Aorta (tissue), 5 donors: ENCODE data around the gene ZNF841. TPM values are rescaled to one million over a fixed set of nuclear protein-coding genes. Genes with fewer than 3 reads are reported as not detected.

Experiments used
- ATAC-seq: fragments of 200-7000 bp; cut with Tn5 transposase; one replicate; pipeline ENCODE4 v1.9.1; 2022; ENCODE audit warnings: moderate library complexity; ENCODE audit not compliant: low FRiP score
- DNase-seq, 2 donors: peaks; one replicate each; pipeline ENCODE4 v3.0.0-alpha.2; 2020
- H3K27ac ChIP-seq, 2 donors: one replicate each; pipeline ENCODE4 v1.5.1; 2013; ENCODE audit warnings: low read length in 2 of 2, mild to moderate bottlenecking in 2 of 2, moderate library complexity in 2 of 2, control low read depth in 1 of 2, inconsistent platforms in 1 of 2, low read depth in 1 of 2
- H3K27me3 ChIP-seq, 2 donors: one replicate each; pipeline ENCODE4 v1.6.1; 2013; ENCODE audit warnings: control low read depth in 1 of 2, low read length in 1 of 2, mild to moderate bottlenecking in 1 of 2, moderate library complexity in 1 of 2; ENCODE audit not compliant: insufficient read depth in 2 of 2, control insufficient read depth in 1 of 2
- H3K36me3 ChIP-seq, 2 donors: one replicate each; pipeline ENCODE4 v1.6.1; 2013; ENCODE audit warnings: control low read depth in 1 of 2, low read length in 1 of 2, mild to moderate bottlenecking in 1 of 2; ENCODE audit not compliant: insufficient read depth in 2 of 2, control insufficient read depth in 1 of 2
- H3K4me1 ChIP-seq, 2 donors: one replicate each; pipeline ENCODE4 v1.6.1; 2013; ENCODE audit warnings: low read length in 2 of 2, control low read depth in 1 of 2, mild to moderate bottlenecking in 1 of 2, moderate library complexity in 1 of 2; ENCODE audit not compliant: insufficient read depth in 2 of 2, control insufficient read depth in 1 of 2
- H3K4me3 ChIP-seq, 2 donors: one replicate each; pipeline ENCODE4 v1.5.1; 2013; ENCODE audit warnings: low read length in 2 of 2, control low read depth in 1 of 2, mild to moderate bottlenecking in 1 of 2
- H3K9me3 ChIP-seq: one replicate; pipeline ENCODE4 v1.6.1; 2013; ENCODE audit warnings: mild to moderate bottlenecking, low read length; ENCODE audit not compliant: control insufficient read depth
- WGBS, 2 donors: extraction: QIAGEN DNeasy Blood & Tissue Kit; methylation state at CpG; one replicate each; pipeline ENCODE4 v1.1.7; 2013; 5-methylcytosine and 5-hydroxymethylcytosine counted together
- intact Hi-C, 2 donors: fragments of 100-400 bp; cut with DNase I; formaldehyde crosslinking; loops; one replicate each; pipeline versions ENCODE4 v1.14.2 to v1.15.0; 2022
- long read RNA-seq, 2 donors: library from polyadenylated mRNA; unstranded; transcript quantifications; one replicate each; pipeline ENCODE4 v2.0.0, GENCODE V29; 2020 to 2021
- polyA plus RNA-seq, 2 donors: library from polyadenylated mRNA; stranded (reverse); fragments of 200-250 nt; gene quantifications; one replicate each; pipeline ENCODE4 v1.2.3, GENCODE V29; 2013
- total RNA-seq, 2 donors: library from RNA; stranded (reverse); fragmentation: NEBNext Ultra II Directional; extraction: Animal tissue kit (Norgen Biotek cat#: 25700); gene quantifications; one replicate each; pipeline ENCODE4 v1.2.1, GENCODE V29; 2021
- donor health status: healthy with polysubstance abuse.
- donor health status: Bipolar disorder and iron deficiency.
- donor health status: DM: no; HTN: no; CAD: no.
- donor health status: DM: no; HTN: no; CAD: no.
- donor health status: DM: yes; HTN: yes; CAD: no.

The ZNF841 gene
- total RNA-seq (10 to 100 TPM; 33.8 to 40.7 TPM), polyA plus RNA-seq (10 to 100 TPM in 1 of 2 donors, under 1 TPM in 1; 0.88 to 19.6 TPM)
- long read RNA-seq, donor 1, partial matches to known transcripts = 0 of 11 reads
- long read RNA-seq, donor 1, other reads (novel, unspliced or antisense) = 11 of 11 reads
- long read RNA-seq, donor 2, partial matches to known transcripts = 0 of 5 reads
- long read RNA-seq, donor 2, other reads (novel, unspliced or antisense) = 5 of 5 reads

DNA sequence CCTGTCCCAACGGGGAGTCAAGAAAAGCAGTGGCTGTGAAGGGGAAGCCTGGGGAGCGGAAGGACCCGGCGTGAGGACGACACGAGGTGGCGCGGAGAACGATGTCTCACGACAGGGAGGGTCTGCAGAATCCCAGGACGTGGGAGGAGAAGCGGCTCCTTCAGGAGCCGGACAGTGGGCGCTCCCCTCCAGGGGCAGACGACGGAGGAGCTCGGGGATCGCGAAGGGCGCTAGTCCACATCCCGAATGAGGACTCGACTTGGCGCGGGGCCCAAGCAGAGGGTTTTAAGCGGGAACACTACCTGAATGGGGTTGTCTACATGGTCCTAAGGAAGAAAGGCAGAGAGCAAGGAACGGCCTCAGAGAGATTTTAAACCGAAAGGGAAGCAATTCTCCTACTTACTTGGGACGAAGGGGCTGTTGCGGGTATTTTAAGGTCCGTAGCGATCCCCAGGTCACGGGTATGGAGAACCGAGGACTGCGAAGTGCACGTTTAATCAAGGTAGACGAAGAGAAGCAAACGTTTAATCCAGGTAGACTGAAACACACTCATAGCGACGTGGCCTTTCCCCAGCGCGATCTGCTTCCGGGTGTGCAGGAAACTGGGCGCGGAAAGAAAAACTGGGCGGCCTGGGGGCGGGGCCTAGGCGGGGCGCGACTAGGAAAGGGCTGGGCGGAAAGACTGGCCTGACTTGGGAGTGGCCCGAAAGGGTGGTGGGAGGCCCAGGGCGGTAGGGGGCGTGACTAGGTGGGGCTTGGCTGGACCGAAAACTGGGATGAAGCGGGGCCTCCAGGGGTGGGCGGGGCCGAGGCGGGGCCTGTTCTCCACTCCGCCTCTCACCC, at the start of gene ZNF841:
TSS of gene ZNF841 (minus strand) at position 594 of the 843 bp plus-strand sequence. CDS start 10,964 bp downstream, outside the sequence.
- Histone ChIP-seq H3K9me3 (peaks cover 7% of the 10 kb centered on the region), H3K27ac (peak within 1 kb of the TSS in 1 of 2 donors; percentile 31), H3K27me3 (no peaks in the 10 kb centered on the region), H3K36me3 (no peaks in the 10 kb centered on the region), H3K4me1 (peaks cover 2 to 5% of the 10 kb centered on the region in 2 donors), H3K4me3 (peak within 1 kb of the TSS; percentile 88 to 99)
- peak; percentile 100 for ATAC-seq
- intact Hi-C loops = no loop called here
- DNase-seq = peak; percentile 97 to 99
- WGBS, 2 donors = 0 to 1% methylated on average over 59 of the region's 59 CpGs

DNA sequence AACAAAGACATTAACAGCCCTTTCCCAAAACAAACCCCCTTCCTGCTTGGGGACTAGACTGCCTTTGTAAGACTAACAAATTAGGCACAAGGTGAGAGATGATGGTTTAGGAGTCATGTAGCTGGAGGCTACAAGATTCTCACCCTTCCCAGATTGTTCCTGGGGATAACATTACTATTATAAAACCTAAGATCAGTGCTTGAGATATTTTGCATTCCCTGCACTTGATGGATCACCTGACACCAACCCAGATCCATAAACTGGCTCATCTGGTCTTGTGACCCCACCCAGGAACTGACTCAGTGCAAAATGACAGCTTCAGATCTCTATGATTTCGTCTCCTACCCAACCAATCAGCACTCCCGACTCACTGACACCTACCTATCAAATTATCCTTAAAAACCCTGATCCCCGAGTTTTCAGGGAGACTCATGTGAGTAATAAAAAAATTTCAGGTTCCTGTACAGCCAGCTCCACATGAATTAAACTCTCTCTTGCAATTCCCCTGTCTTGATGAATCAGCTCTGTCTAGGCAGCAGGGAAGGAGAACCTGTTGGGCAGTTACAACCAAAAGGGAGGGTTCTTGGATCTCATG, 46.5 kb upstream of the ZNF841 start:
- no peak for ATAC-seq

DNA sequence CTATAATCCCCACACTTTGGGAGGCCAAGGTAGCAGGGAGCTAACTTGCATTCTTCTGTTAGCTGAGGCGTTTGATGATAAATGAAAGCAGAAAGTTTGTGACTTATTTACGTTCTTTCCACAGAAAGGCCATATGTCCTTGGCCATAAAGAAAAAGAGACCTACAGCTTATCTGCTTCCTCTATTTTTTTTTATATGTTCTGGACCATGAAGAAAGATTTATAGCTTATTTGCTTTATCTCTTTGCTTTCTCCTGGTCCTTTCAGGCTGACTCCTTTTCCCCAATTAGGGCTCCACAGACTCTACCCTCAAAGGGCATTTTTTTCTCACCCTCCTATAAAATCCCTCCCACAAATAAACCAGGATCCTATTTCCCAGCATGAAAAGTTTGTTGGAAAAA, 45.6 kb upstream of the ZNF841 start:
- intact Hi-C loops = loop anchor here in 1 of 2 donors (5.0 kb wide), 1 partner anchor 46 kb away; no protein-coding TSS in a partner anchor
- DNase-seq (no peak), ATAC-seq (no peak)
- H3K27me3 ChIP-seq = no peaks in the 10 kb centered on the region
- H3K4me1 ChIP-seq = peaks cover 0 to 3% of the 10 kb centered on the region in 2 donors
- 63 to 73% methylated on average over 2 of the region's 2 CpGs for WGBS, 2 donors
- no peak overlapping the region for H3K4me3 ChIP-seq
- no peak overlapping the region for H3K27ac ChIP-seq
- no peaks in the 10 kb centered on the region for H3K36me3 ChIP-seq
- no peaks in the 10 kb centered on the region for H3K9me3 ChIP-seq

More for the DNA sequence above, 46.5 kb upstream of the ZNF841 start:
- intact Hi-C loops = loop anchor here in 1 of 2 donors (5.0 kb wide), 1 partner anchor 45 kb away; no protein-coding TSS in a partner anchor
- WGBS, 2 donors = 86 to 88% methylated on average over 3 of the region's 3 CpGs
- Histone ChIP-seq H3K36me3 (no peaks in the 10 kb centered on the region), H3K27ac (no peak overlapping the region), H3K4me1 (peaks cover 0 to 3% of the 10 kb centered on the region in 2 donors), H3K4me3 (no peak overlapping the region), H3K27me3 (no peaks in the 10 kb centered on the region), H3K9me3 (no peaks in the 10 kb centered on the region)
- no peak for DNase-seq

DNA sequence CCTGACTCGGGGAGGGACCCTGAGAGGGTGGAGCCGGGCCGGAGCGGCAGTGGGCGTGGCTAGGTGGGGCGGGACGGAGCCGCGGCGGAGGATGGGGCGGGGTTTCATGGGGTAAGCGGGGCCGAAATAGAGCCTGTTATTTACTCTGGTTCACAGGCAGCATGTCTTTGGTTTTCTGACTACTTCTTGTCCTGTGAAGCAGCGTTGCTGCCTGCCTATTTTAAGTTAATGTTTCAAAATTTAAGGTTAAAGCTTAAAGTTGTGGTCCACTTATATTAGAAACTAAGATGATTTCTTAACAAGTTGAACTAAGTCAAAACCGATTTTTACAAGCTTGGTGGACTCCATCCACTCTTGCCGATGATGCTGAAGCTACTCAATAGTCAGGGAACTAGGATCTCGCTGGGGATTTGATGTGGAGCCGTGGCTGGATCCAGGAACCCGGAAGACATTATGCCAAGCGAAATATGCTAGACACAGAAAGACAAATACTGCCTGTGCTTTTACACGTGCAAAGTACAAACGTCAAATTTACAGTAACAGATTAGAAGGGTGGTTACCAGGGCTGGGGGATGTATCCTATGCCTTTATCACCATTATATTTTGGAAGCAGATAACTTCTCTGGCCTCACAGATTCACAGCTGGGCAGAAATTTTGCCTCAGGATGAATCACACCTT, 44.6 kb upstream of the ZNF841 start:
- peaks cover 0 to 3% of the 10 kb centered on the region in 2 donors for H3K4me1 ChIP-seq
- peak overlapping the region; percentile 67 to 85 for H3K27ac ChIP-seq
- no peaks in the 10 kb centered on the region for H3K36me3 ChIP-seq
- intact Hi-C loops = loop anchor here in 1 of 2 donors (5.0 kb wide), 1 partner anchor 47 kb away; no protein-coding TSS in a partner anchor
- WGBS, 2 donors = 2 to 4% methylated on average over 22 of the region's 22 CpGs
- H3K9me3 ChIP-seq = no peaks in the 10 kb centered on the region
- peak overlapping the region; percentile 15 to 22 for H3K4me3 ChIP-seq
- ATAC-seq (peak; percentile 100), DNase-seq (no peak)
- no peaks in the 10 kb centered on the region for H3K27me3 ChIP-seq

DNA sequence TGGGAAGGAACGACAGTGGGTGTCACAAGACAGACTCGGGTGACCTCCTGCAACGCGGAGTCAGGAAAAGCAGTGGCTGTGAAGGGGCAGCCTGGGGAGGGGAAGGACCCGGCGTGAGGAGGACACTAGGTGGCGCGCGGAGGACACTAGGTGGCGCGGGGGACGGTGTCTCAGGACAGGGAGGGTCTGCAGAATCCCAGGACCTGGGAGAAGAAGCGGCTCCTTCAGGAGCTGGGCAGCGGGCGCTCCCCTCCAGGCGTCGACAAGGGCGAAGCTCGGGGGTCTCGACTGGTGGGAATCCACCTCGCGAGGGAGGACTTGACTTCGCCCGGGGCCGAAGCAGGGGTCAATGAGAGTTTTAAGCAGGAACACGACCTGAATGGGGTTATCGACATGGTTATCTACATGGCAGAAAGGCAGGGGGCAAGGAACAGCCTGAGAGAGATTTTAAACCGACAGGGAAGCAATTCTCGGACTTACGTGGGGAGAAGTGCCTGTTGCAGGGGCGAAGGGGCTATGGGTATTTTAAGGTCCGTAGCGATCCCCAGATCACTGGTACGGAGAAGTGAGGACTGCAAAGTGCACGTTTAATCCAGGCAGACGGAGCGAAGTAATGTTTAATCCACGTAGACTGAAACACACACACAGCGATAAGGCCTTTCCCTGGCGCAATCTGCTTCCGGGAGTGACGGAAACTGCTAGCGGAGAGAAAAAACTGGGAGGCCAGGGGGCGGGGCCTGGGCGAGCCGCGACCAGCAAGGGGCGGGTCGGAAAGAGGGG, 43.9 kb upstream of the ZNF841 start, which contains the start of gene ZNF616:
TSS of gene ZNF616 (minus strand) at position 687 of the 780 bp plus-strand sequence. CDS start 9,426 bp downstream, outside the sequence.
- H3K4me1 ChIP-seq = peaks cover 0 to 3% of the 10 kb centered on the region in 2 donors
- no peaks in the 10 kb centered on the region for H3K9me3 ChIP-seq
- no peaks in the 10 kb centered on the region for H3K36me3 ChIP-seq
- H3K27ac ChIP-seq = peak within 1 kb of the TSS; percentile 78 to 85
- intact Hi-C loops = loop anchor here (1.0 to 5.0 kb wide), 4 partner anchors 48 to 100 kb away; no protein-coding TSS in a partner anchor
- WGBS, 2 donors = 0% methylated on average over 49 of the region's 49 CpGs
- peak; percentile 99 for DNase-seq
- H3K27me3 ChIP-seq = no peaks in the 10 kb centered on the region
- peak within 1 kb of the TSS; percentile 74 to 78 for H3K4me3 ChIP-seq
- peak; percentile 97 for ATAC-seq

DNA sequence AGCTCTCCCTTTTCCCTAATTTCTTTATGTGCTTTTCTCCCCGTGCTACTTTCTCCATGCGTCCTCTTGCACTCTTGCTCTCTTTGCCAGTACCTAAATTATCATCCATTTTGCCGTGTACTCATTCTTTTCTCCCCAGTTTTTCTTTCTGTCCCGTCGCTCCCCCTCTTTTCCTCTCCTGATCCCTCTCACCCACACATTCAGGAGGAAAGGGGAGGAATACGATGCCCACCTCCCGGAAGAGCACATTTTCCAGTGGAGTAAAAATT, 43.4 kb upstream of the ZNF841 start:
- ATAC-seq = no peak

DNA sequence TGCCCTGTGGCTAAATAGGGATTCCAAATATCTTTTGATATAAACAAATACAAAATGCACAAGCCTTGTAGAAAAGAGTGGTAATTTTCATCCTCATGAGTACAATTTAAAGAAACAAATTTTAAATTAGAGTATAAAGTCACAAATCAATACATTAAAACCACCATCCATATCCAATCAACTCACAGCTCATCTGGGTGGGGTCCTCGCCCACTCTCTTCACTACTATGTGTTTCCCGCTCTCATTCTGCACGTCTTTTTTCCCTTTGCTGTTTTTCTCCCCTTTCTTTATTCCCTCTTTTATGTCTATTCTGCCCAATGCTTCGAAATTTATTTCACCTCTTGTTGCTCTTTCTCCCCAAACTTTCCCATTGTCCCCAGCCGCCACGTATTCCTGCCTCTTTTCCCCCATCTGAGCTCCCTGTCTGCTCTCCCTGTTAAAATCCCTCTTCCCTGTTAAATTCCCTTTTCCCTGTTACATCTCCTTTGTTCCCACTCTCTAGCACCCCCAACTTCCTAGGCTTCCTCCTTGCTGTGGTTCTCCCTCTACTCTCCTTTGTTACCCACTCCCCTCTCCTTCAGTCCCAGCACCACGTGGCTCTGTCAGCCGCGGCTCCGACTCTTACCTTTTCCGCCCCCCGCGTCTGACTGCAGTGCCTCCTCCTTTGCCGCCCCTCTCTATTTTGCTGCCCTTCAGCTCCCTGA, 42.9 kb upstream of the ZNF841 start:
- WGBS, 2 donors = 1 to 4% methylated on average over 14 of the region's 14 CpGs
- intact Hi-C loops = loop anchor here in 1 of 2 donors (2.0 kb wide), 1 partner anchor 100 kb away; no protein-coding TSS in a partner anchor

More for the DNA sequence above, 43.4 kb upstream of the ZNF841 start:
- Histone ChIP-seq H3K9me3 (no peaks in the 10 kb centered on the region), H3K36me3 (no peaks in the 10 kb centered on the region), H3K4me1 (peaks cover 0 to 3% of the 10 kb centered on the region in 2 donors), H3K27ac (peak overlapping the region in 1 of 2 donors; percentile 78), H3K27me3 (no peaks in the 10 kb centered on the region), H3K4me3 (peak overlapping the region; percentile 74 to 78)
- intact Hi-C loops = loop anchor here (1.0 to 2.0 kb wide), 3 partner anchors 50 to 100 kb away; no protein-coding TSS in a partner anchor
- 0% methylated on average over 7 of the region's 7 CpGs for WGBS, 2 donors
- DNase-seq = no peak

More for the DNA sequence above, 42.9 kb upstream of the ZNF841 start:
- Histone ChIP-seq H3K36me3 (no peaks in the 10 kb centered on the region), H3K27ac (peak overlapping the region; percentile 10 to 78), H3K4me3 (peak overlapping the region; percentile 74 to 78), H3K4me1 (peaks cover 0 to 3% of the 10 kb centered on the region in 2 donors), H3K9me3 (no peaks in the 10 kb centered on the region), H3K27me3 (no peaks in the 10 kb centered on the region)
- ATAC-seq = no peak
- peak in 1 of 2 donors; percentile 78 for DNase-seq
